OCI-LY3 (cell line): ENCODE results near the gene PLPPR3.

Experiments used
- H2AFZ ChIP-seq: fragments of 200-600, 300-600 bp; shearing (Covaris generic); 2 replicates; pipeline ENCODE4 v1.6.0; 2014; ENCODE audit warnings: antibody characterized with exemption, low read depth, low read length
- H3K27ac ChIP-seq: fragments of 200-600, 300-600 bp; sonication (generic); 2 replicates; pipeline ENCODE4 v1.5.1; 2014; ENCODE audit warnings: mild to moderate bottlenecking, low read length, moderate library complexity, mixed read lengths
- H3K27me3 ChIP-seq: fragments of 200-600, 300-600 bp; sonication (generic); 2 replicates; pipeline ENCODE4 v1.6.1; 2014; ENCODE audit warnings: low read depth, low read length, mixed read lengths
- H3K36me3 ChIP-seq: fragments of 200-600, 300-600 bp; sonication (generic); replicated peaks from 2 replicates; pipeline ENCODE3; 2014; ENCODE audit warnings: low read depth, low read length, mixed read lengths
- H3K4me1 ChIP-seq: fragments of 300-600, 200-600 bp; sonication (generic); 2 replicates; pipeline ENCODE4 v1.6.1; 2014; ENCODE audit warnings: low read length, mixed read lengths
- H3K4me2 ChIP-seq: fragments of 200-600, 300-600 bp; sonication (generic); 2 replicates; pipeline ENCODE4 v1.6.1; 2014; ENCODE audit warnings: low read length, mixed read lengths
- H3K4me3 ChIP-seq: fragments of 300-600, 200-600 bp; sonication (generic); 2 replicates; pipeline ENCODE4 v1.5.1; 2014; ENCODE audit warnings: antibody characterized with exemption, mild to moderate bottlenecking, low read length, moderate library complexity
- H3K79me2 ChIP-seq: fragments of 300-600, 200-600 bp; shearing (Covaris generic); 2 replicates; pipeline ENCODE4 v1.6.1; 2014; ENCODE audit warnings: mild to moderate bottlenecking, low read length, mixed read lengths
- H3K9ac ChIP-seq: fragments of 300-600, 200-600 bp; shearing (Covaris generic); 2 replicates; pipeline ENCODE4 v1.6.0; 2014; ENCODE audit warnings: mild to moderate bottlenecking, low read length, moderate library complexity
- H3K9me3 ChIP-seq: fragments of 200-600, 300-600 bp; shearing (Covaris generic); 2 replicates; pipeline ENCODE4 v1.6.1; 2014; ENCODE audit warnings: low read length, mixed read lengths; ENCODE audit not compliant: insufficient read depth
- H4K20me1 ChIP-seq: fragments of 200-600, 300-600 bp; sonication (generic); 2 replicates; pipeline ENCODE4 v1.6.1; 2016; ENCODE audit warnings: low read length, mixed read lengths; ENCODE audit not compliant: insufficient read depth
- EZH2phosphoT487 ChIP-seq: fragments of 200-600 bp; shearing (Covaris generic); IDR thresholded peaks from 2 replicates; pipeline ENCODE4 v1.6.1; 2018; ENCODE audit warnings: antibody characterized with exemption, mixed run types, low read depth
- TF ChIP-seq, protein P1 (sequence below): fragments of 200-600, 300-600 bp; sonication (generic); IDR thresholded peaks from 2 replicates; pipeline ENCODE4 v1.5.1; 2014; ENCODE audit warnings: antibody characterized with exemption, low read length, low read depth

PLPPR3 gene

GRCh38 chr19:869245-870177, 47.8 kb upstream of the PLPPR3 start:
- TF ChIP-seq, protein P1, sequence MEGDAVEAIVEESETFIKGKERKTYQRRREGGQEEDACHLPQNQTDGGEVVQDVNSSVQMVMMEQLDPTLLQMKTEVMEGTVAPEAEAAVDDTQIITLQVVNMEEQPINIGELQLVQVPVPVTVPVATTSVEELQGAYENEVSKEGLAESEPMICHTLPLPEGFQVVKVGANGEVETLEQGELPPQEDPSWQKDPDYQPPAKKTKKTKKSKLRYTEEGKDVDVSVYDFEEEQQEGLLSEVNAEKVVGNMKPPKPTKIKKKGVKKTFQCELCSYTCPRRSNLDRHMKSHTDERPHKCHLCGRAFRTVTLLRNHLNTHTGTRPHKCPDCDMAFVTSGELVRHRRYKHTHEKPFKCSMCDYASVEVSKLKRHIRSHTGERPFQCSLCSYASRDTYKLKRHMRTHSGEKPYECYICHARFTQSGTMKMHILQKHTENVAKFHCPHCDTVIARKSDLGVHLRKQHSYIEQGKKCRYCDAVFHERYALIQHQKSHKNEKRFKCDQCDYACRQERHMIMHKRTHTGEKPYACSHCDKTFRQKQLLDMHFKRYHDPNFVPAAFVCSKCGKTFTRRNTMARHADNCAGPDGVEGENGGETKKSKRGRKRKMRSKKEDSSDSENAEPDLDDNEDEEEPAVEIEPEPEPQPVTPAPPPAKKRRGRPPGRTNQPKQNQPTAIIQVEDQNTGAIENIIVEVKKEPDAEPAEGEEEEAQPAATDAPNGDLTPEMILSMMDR, result no peak
- TF ChIP-seq EZH2phosphoT487, result no peak
- Histone ChIP-seq H3K9ac (no peak overlapping the region), H3K79me2 (no peaks in the 10 kb centered on the region), H3K9me3 (no peaks in the 10 kb centered on the region), H3K36me3 (peaks cover 33% of the 10 kb centered on the region), H3K4me1 (peaks cover 16% of the 10 kb centered on the region), H4K20me1 (peaks cover 6% of the 10 kb centered on the region; the same call in 1 of the 2 replicates), H3K4me3 (no peak overlapping the region), H3K4me2 (no peak overlapping the region), H2AFZ (no peak overlapping the region), H3K27ac (no peak overlapping the region), H3K27me3 (no peaks in the 10 kb centered on the region)

DNA sequence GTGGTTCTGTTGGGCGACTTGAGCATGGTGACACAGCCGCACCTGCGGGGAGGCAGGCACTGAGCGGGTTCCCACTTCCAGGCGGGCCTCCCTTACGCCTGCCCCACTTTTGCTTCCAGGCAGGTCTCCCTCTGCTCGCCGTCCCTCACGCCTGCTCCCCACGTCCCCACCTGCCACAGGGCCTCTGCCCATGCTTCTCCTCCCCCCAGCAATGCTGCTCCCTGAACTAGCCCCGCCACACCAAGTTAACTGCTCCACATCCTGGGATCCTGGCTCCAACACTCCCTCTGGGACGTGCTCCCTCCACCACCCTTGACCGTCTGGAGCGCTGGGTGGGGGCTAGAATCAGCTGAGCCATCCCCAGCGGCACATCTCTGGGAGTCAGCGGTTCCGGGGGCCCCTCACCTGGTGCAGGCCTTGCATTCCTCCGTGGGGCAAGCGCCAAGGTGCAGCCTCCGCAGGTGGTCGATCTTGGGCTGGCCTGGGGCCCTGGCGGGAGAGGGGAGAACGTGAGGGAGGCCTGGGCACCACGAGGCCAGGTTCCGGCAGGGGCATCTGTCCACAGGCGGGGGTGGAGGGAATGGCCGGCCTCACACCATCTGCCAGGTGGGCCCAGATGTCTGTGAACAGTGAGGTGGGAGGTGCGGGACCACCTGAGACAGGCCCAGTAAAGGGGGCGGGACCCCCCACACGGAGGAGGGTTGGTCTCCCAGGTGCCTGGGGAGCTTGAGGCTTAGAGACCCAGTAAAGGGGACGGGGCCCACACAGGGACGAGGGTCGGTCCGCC, 46.9 kb upstream of the PLPPR3 start:
- Histone ChIP-seq H3K27ac (no peak overlapping the region), H3K9ac (no peak overlapping the region)

GRCh38 chr19:867855-868457, 46.2 kb upstream of the PLPPR3 start:
- Histone ChIP-seq H3K36me3 (peaks cover 28% of the 10 kb centered on the region), H4K20me1 (peaks cover 6% of the 10 kb centered on the region; the same call in 1 of the 2 replicates), H3K79me2 (no peaks in the 10 kb centered on the region), H2AFZ (no peak overlapping the region), H3K9me3 (no peaks in the 10 kb centered on the region), H3K4me3 (no peak overlapping the region), H3K9ac (no peak overlapping the region), H3K27me3 (no peaks in the 10 kb centered on the region), H3K4me1 (peaks cover 28% of the 10 kb centered on the region), H3K27ac (no peak overlapping the region), H3K4me2 (no peak overlapping the region)
- no peak for TF ChIP-seq EZH2phosphoT487
- TF ChIP-seq, protein P1, result no peak

More for the DNA sequence above, 46.9 kb upstream of the PLPPR3 start:
- Histone ChIP-seq H3K4me3 (no peak overlapping the region), H3K9me3 (no peaks in the 10 kb centered on the region), H3K36me3 (peaks cover 32% of the 10 kb centered on the region), H3K79me2 (no peaks in the 10 kb centered on the region), H3K4me2 (no peak overlapping the region), H2AFZ (no peak overlapping the region), H4K20me1 (peaks cover 6% of the 10 kb centered on the region; the same call in 1 of the 2 replicates), H3K4me1 (peaks cover 23% of the 10 kb centered on the region), H3K27me3 (no peaks in the 10 kb centered on the region)
- TF ChIP-seq, protein P1, result no peak
- TF ChIP-seq EZH2phosphoT487, result no peak
